DMS114 treated with DMSO at 0.1 percent for 48 hours (cell line): ENCODE measurements around the gene PSG6.
"Not testable (repeated sequence)": the region's sequence is repeated elsewhere in the genome, so short reads cannot be mapped to it uniquely, and the experiment has no call there.

Experiments used
- DNase-seq: peaks from one replicate; lab custom pipeline; 2025; ENCODE audit not compliant: unreplicated experiment; lab: John Stamatoyannopoulos, UW

Gene PSG6

GRCh38 chr19:42853231-42853630 lies 64.5 kb downstream of the PSG6 start:
- not testable (repeated sequence) for DNase-seq

GRCh38 chr19:42852821-42853220 lies 64.9 kb downstream of the PSG6 start:
- DNase-seq, result not testable (repeated sequence)
